Stimulated activated CD8-positive, alpha-beta memory T cell treated with anti-CD3 and anti-CD28 coated beads, Interleukin-7, amount 100 ng/mL, for 48 hours (primary cell): ENCODE results near the gene ZSWIM8.
A peak's percentile ranks its signal among the peaks of the same experiment; 100 is the strongest.

Source experiments
- DNase-seq, 2 donors: peaks; one replicate each; pipeline ENCODE4 v3.0.0-alpha.2; 2020; ENCODE audit warnings: low read depth in 1 of 2; ENCODE audit errors: extremely low read depth in 1 of 2

Gene ZSWIM8

DNA sequence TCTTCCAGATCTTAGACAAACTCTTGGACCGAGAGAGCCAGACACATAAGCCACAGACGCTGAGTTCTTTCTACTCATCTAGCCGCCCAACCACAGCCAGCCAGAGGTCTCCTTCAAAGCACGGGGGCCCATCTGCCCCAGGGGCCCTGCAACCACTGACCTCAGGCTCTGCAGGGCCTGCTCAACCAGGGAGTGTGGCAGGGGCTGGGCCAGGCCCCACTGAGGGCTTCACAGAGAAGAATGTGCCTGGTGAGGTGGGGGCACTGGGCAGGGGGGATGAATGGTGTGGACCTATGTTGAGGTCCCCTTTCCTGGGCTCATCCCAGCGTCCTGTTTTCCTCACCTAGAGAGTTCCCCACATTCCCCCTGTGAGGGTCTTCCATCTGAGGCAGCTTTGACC lies 11.4 kb downstream of the ZSWIM8 start:
- no peak for DNase-seq

DNA sequence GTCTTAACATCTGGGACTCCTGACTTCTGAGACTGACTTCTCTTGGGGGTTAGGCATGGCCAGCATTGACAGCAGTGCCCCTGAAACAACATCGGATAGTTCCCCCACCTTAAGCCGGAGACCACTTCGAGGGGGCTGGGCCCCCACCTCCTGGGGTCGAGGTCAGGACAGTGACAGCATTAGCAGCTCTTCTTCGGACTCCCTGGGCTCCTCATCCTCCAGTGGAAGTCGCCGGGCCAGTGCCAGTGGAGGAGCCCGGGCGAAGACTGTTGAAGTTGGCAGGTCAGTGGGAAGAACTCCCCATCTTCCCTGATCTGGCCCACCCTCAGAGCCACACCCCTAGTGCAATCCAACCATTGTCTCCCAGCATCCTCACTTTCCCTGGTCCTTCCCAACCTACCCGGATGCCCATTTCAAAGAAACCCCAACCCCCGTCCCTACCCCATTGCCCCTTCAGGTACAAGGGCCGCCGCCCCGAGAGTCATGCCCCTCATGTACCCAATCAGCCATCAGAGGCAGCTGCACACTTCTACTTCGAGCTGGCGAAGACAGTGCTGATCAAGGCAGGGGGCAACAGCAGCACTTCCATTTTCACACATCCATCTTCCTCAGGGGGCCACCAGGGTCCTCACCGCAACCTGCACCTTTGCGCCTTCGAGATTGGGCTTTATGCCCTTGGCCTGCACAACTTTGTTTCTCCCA lies 12.1 kb downstream of the ZSWIM8 start:
- DNase-seq, result no peak

DNA sequence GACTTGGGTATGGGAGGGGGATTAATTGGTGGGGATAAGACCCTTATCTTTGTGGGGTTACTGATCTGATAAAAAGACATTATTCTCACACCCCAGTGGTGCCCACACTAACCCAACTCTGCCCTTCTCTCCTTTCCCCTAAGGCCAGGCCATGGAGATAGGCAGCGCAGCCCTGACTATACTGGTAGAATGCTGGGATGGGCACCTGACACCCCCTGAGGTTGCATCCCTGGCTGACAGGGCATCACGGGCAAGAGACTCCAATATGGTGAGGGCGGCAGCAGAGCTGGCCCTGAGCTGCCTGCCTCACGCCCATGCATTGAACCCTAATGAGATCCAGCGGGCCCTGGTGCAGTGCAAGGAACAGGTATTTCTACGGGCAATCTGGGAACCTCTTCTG lies 12.7 kb downstream of the ZSWIM8 start:
- DNase-seq, result no peak

DNA sequence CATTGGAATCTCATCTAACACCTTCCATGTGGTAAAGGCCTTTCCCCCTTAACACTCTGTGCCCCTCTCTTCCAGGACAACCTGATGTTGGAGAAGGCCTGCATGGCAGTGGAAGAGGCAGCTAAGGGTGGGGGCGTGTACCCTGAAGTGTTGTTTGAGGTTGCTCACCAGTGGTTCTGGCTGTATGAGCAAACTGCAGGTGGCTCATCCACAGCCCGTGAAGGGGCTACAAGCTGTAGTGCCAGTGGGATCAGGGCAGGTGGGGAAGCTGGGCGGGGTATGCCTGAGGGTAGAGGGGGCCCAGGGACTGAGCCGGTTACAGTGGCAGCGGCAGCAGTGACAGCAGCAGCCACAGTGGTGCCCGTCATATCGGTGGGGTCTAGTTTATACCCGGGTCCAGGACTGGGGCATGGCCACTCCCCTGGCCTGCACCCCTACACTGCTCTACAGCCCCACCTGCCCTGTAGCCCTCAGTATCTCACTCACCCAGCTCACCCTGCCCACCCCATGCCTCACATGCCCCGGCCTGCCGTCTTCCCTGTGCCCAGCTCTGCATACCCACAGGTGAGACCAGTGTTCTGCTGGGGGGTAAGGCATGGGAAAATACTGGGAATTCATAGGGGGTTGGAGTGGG lies 13.6 kb downstream of the ZSWIM8 start:
- DNase-seq, result no peak

DNA sequence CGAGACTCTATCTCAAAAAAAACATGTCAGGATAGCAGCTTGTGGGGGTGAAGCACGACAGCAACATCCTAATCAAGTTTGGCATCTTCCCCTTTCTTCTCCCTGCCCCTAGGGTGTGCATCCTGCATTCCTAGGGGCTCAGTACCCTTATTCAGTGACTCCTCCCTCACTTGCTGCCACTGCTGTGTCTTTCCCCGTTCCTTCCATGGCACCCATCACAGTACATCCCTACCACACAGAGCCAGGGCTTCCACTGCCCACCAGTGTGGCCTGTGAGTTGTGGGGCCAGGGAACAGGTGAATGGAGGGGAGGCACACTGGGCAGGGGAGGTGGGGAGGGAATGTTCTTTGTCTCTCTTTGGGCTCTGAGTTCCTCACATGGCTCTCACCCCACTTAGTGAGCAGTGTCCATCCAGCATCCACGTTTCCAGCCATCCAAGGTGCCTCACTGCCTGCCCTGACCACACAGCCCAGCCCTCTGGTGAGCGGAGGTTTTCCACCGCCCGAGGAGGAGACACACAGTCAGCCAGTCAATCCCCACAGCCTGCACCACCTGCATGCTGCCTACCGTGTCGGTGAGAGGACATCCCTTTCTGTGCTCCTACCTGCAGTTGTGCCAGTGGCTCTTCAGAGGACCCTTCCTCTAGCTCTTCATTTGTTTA lies 14.6 kb downstream of the ZSWIM8 start:
- no peak for DNase-seq

DNA sequence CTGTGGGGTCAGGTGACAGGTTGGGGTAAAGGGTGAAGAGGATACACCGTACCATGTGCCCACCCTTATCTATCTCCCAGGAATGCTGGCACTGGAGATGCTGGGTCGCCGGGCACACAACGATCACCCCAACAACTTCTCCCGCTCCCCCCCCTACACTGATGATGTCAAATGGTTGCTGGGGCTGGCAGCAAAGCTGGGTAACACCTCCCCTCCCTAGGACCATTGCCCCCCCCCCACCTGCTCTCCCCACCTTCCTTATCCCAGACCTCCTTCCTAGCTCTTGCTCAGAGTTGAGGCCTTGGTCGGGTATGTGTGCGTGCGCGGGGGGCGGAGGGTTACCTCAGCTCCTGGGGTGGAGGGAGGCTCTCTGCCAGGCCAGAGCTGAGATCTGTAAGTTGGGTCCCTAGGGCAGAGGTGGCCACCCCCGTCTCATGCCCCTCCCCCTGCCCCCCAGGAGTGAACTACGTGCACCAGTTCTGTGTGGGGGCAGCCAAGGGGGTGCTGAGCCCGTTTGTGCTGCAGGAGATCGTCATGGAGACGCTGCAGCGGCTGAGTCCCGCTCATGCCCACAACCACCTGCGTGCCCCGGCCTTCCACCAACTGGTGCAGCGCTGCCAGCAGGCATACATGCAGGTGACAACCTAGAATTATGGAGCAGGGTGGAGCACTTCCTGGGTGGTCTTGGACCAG lies 15.3 kb downstream of the ZSWIM8 start:
- DNase-seq, result no peak

DNA sequence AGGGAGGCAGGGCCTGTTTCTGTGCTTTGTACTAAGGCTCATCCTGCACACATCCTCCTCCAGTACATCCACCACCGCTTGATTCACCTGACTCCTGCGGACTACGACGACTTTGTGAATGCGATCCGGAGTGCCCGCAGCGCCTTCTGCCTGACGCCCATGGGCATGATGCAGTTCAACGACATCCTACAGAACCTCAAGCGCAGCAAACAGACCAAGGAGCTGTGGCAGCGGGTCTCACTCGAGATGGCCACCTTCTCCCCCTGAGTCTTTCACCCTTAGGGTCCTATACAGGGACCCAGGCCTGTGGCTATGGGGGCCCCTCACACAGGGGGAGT lies 15.8 kb downstream of the ZSWIM8 start:
- DNase-seq, result no peak

DNA sequence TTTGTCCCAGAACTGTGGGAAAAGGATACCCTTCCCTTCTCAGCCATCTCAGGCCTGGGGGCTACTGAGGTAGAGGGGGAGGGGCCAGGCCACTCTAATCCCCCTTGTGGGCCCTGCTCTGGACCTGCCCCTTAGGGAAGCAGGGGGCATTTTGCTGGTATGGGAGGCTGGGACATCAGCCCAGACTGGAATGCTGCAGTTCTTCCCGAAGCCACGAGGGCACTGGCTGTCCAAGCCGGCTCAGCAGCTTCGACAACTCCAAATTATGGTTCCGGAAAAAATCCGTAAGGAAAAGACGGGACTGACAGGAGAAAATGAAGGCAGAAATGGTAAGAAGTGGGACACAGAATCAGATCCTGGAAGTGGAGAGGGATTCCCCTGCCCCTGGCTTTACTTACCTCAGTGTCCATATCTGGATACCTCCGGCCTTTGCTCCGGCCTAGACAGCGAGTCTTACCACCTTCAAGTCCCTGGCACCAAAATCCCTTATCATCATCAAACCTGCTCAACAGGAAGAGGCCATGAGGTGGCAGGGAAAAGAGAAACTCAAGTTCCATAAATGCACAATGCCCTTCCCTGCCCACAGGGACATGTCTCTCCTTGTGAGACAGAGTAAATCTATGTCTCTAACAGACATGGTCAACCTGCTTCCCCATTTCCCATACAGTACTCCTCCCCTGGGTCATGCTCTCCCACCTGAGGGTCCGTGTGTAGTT lies 17.0 kb downstream of the ZSWIM8 start:
- no peak for DNase-seq

DNA sequence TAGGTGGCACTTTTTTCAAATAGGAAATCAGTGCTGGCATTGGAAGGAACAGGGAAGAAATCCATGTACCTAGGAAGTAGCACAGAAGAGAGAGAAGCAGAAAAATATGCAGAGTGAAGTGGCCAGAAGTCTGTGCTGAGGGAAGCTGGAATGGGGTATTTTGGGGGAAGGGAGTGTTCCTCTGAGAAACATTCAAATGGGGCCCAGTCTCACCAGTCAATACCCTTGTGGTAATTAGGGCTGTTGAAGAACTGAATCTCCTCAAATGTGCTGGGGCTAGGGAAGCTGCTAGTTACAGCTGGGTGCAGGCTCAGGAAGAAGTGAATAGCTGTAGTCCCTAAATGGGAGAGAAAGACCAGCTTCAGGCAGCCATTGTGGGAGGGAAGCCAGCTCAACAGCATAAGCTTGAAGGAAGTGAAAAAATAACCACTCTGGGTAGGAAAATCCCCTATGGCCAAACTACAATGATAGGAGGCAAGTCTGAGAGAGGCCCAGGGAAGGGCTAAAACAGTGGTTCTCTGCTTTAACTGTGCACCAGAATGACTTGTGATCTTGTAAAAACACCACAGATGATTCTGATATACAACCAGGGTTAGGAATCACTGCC lies 18.4 kb downstream of the ZSWIM8 start:
- DNase-seq, result no peak

DNA sequence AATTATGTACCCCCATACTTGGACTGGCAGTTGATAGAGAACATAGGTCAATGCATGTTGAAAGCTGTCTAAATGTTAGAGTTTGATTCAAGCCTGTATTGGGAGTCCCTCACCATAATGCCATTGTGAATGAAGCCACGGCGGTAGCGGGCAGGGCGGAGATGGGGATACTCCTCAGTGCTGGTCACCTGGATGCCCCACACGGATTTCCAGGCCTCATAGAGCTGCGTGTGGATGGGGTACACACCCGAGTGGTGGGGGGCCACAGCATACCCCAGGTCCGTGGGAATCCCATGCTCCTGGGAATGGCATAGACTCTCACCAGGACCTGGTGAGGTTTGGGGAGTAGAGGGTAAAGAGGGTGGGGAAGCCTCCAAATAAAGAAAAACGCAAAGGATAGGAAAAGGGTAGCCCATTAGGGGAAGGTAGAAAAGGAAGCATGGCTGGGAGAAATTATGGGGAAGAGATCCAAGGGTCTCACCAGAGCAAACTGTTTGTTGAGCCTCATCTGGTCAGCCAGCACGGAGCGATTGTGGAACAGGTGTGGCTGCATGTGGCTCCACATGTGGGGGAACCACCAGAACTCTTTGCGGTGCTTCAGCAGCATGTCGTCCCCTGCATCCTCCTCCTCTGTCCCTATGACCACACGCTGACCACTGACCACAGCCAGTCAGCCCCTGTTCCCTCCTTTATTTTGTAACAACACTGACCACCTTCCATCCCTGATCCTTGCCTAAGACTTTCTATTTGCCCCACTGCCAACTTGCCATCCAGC lies 21.0 kb downstream of the ZSWIM8 start:
- no peak for DNase-seq

DNA sequence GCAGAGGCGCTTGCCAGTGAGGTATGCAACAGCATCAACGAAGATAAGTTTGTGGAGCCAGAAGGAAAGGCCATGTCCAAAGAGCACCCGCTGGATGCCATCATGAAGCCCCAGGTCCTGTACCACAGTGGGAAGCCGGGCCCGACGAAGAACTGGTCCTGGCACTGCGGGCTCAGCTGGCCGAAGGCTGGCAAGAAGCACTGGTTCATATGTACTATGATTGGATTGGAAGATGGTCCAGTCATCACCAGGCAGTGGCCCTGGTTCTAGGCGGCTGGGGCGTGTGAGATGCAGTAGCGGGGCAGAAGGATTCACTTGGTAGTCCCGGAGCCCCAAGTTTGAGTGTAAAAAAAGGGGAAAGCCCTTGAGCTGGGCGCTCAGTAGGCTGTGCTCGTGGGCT lies 22.1 kb downstream of the ZSWIM8 start:
- no peak for DNase-seq

DNA sequence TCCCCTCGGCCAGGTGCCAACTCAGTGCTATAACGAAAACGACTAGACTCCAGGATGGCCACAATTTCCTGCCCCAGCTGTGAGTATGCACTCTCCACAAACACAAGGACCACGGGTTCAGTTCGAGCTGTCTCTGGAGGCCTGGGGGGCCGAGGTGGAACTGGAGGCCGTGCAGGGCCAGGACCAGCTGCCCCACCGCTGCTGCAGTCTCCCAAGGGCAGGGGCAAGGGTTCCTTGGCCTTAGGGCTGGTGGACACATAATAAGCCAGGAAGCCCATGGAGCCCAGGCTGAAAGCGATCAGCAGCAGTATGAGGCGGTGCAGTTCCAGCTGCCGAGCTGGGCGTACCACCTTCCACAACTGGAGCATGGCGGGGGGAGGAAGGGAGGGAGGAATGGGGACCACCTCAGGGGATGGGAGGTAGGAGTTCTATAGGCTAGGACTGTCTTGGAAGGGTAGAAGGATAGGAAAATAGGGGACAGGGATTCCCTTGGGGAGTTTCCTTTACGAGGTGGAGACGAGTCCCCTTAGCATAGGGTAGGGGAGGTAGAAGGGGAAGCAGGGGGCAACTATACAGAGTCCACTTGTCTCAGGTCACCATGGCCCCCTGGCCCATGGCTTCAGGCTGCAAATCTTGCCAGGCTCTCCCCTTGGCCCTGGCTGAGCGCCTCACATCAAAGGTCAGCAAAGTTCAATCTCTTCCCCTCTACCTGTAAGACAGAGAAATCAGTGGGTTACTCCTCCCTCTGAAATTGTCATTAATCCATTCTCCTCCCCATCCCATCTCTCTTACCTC lies 22.8 kb downstream of the ZSWIM8 start:
- DNase-seq, result no peak

DNA sequence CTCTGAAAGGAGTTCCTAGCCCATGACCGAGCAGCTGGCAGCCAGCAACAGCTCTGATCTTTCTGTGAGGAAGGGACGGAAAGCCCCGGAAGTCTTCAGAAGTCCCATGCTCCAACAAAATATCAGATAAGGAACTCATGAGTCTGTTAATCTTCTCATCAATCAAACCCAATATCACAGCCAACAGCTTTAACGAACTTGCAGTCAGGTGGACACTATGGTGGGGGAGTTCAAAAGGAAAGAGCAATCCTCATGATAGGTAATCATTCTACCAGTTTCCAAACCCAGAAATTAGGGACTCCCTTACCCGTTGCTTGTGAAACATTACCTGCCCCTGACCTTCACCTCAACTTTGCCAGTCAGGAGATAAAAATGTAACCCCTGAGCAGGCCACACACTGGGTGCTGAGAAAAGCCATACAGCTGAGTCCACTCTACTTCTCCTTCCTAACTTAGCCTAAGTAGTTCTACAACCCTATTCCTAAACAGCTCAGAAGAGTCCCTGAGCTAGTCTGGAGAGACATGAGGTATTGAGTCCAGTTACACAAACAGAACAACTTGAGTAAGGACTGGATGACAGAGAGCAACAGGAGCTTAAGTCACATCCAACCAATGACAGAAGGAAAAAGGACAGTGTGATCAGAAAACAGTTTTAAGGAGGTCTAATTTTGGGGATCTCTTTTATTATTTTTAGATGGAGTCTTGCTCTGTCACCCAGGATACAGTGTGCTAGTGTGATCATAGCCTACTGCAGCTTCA lies 23.8 kb downstream of the ZSWIM8 start:
- no peak for DNase-seq

DNA sequence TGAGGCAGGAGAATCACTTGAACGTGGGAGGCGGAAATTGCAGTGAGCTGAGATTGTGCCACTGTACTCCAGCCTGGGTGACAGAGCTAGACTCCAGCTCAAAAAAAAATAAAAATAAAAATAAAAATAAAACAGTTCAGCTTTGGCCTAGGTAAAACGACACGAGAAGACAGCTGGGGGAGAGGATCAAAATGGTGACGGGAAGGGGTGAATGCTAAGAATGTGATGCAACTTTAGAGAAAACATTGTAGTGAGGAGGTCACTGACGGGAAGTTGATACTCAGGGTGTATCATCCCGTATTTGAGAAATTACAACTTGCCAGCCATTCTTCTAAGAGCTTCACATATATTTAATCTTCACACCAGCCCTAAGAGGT lies 24.9 kb downstream of the ZSWIM8 start:
- no peak for DNase-seq

DNA sequence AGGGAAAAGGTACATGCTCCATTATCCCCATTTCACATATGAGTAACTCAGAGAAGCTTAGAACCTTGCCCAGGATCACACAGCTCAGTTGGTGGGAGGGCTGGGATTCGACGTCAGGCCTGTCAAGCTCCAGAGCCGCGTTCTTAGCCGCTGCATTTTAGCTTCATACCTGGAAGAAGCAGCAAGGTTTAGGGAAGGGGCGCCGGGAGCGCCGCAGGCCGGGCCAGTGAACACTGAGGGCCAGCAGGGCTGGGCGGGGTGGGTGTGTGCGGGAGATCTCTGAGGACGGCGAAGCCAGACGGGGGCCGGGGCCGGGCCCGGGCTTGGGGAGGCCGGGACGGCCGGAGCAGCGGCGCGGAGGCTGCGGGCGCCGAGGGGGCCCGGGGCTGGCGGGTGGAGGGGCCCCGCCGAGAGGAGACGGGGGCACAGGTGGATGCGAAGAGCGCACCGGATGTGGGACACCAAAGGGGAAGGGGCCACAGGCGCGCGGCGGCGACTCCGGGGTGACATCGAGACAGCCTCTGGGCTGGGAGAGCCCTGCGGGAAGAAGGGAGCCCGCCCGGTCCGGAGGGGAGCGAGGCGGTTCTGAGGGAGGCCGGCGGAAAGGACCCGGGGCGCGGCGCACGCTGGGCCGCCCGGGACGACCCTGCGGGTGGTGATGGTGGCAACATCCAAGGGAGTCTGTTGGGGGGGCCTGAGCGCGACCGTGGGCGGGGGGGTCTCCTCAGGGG lies 25.5 kb downstream of the ZSWIM8 start:
- peak; percentile 30 to 32 for DNase-seq

DNA sequence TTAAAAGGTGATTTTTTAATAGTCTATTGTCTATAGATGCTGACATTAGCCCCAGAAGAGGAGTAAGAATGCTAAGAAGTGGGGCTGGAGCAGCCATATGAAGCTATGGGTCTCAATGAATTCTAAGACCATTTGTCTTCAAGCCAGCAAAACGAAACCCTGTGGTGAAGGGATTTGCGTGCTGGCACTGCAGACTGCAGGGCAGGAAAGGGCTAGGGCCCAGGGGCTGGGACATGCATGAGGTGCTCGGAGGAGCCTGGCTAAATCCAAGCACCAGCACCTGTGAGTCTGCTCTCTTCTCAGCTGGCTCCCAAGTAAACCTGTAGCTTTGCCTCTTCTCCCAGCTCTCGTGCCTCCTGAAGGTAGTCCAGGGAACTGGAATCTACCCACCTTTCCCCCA lies 27.3 kb downstream of the ZSWIM8 start:
- DNase-seq, result no peak

DNA sequence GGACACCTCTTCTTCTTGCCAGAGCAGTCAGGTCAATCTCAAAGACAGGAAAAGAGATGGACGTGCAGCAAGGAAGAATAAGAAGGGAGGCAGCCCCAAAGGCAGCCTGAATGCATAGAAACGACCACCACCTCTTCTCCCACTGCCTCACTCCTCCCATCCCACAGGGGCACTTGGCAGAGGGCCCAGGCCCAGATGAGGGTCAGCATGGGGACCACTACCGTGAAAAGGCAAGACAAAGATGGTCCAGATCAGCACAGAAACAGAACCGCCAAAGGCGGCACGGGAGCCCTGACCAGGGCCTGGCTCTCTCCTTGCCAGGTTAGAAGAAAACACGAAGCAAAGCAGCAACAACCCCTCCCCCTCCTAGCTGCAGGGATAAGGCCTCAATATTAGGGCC lies 27.9 kb downstream of the ZSWIM8 start:
- DNase-seq, result no peak
